ENCODE measurements around the gene XRCC3. TPM values are rescaled to one million over a fixed set of nuclear protein-coding genes. Genes with fewer than 3 reads are reported as not detected.

Gene XRCC3
- total and polyA plus RNA-seq, 2 experiments from 2014 or later = 20.4 to 72.9 TPM

DNA sequence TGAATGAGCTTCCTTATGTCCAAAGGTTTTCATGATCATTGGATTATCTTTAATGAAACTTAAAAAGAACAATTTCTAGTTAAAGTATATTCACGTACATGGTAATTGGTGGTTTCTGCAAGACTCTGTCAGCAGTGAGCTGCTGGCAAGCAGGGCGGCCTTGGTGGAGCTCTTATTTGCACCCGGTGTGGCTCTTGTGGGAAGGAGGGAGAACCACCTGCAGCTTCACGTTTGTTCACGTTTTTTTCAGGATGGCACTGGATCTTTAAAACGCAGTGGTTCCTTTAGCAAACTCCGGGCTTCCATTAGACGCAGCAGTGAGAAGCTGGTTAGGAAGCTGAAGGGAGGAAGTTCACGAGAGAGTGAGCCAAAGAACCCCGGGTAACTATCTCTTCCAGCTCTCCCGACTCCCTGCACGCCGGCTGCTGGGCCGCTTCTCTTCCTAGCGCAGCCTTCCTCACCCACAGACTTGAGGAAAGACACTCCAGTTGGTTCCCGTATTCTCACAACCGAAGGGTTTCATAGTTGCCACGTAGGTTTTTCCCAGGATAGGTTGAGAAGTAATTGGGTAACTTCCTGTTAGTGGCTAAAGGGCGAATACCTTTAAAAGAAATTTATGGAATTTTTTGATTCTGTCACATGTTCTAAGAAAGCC is 28.3 kb downstream of the XRCC3 start:
- H3K27ac ChIP-seq (ENCODE audit: low read depth) = no peak overlapping the region

More for the DNA sequence above, 28.3 kb downstream of the XRCC3 start:
- Histone ChIP-seq H3K79me2 (replicated peaks; ENCODE audit: insufficient read depth) (peaks cover 33% of the 10 kb centered on the region), H3K36me3 (ENCODE audit: insufficient read depth) (peaks cover 39% of the 10 kb centered on the region), H2AFZ (no peak overlapping the region), H3K27me3 (ENCODE audit: insufficient read depth) (no peaks in the 10 kb centered on the region), H3K4me3 (no peak overlapping the region), H3K4me1 (ENCODE audit: insufficient read depth) (no peaks in the 10 kb centered on the region), H4K20me1 (replicated peaks; ENCODE audit: insufficient read depth) (peaks cover 29% of the 10 kb centered on the region), H3K9me2 (ENCODE audit: insufficient read depth) (no peaks in the 10 kb centered on the region), H3K4me2 (no peak overlapping the region), H3F3A (replicated peaks; ENCODE audit: low read depth) (peaks cover 3% of the 10 kb centered on the region; the same call in 1 of the 2 replicates)
- no peak for ATAC-seq
- no peaks in the 10 kb centered on the region for H3K9me3 Mint-ChIP-seq
- H3K4me3 Mint-ChIP-seq = no peak overlapping the region
- peaks cover 46% of the 10 kb centered on the region for H3K36me3 Mint-ChIP-seq (ENCODE audit: low read depth)
- no peak overlapping the region for H3K27ac Mint-ChIP-seq
- no peak for DNase-seq (ENCODE audit: low spot score)
- peaks cover 3% of the 10 kb centered on the region; the same call in 2 of the 3 replicates for H3K4me1 Mint-ChIP-seq
- peaks cover 12% of the 10 kb centered on the region for H3K27me3 Mint-ChIP-seq (ENCODE audit: insufficient read depth, low read depth, poor library complexity)
- TF ChIP-seq, protein P1, sequence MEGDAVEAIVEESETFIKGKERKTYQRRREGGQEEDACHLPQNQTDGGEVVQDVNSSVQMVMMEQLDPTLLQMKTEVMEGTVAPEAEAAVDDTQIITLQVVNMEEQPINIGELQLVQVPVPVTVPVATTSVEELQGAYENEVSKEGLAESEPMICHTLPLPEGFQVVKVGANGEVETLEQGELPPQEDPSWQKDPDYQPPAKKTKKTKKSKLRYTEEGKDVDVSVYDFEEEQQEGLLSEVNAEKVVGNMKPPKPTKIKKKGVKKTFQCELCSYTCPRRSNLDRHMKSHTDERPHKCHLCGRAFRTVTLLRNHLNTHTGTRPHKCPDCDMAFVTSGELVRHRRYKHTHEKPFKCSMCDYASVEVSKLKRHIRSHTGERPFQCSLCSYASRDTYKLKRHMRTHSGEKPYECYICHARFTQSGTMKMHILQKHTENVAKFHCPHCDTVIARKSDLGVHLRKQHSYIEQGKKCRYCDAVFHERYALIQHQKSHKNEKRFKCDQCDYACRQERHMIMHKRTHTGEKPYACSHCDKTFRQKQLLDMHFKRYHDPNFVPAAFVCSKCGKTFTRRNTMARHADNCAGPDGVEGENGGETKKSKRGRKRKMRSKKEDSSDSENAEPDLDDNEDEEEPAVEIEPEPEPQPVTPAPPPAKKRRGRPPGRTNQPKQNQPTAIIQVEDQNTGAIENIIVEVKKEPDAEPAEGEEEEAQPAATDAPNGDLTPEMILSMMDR (conservative IDR thresholded peaks at IDR 0.05; ENCODE audit: low read depth in 2 of 2) = no peak
- TF ChIP-seq ZNF114 (CRISPR knock-in tag; IDR thresholded peaks at IDR 0.05) = no peak
- TF ChIP-seq NANOG (IDR thresholded peaks at IDR 0.05; ENCODE audit: borderline replicate concordance) = no peak
- TF ChIP-seq, protein P2, sequence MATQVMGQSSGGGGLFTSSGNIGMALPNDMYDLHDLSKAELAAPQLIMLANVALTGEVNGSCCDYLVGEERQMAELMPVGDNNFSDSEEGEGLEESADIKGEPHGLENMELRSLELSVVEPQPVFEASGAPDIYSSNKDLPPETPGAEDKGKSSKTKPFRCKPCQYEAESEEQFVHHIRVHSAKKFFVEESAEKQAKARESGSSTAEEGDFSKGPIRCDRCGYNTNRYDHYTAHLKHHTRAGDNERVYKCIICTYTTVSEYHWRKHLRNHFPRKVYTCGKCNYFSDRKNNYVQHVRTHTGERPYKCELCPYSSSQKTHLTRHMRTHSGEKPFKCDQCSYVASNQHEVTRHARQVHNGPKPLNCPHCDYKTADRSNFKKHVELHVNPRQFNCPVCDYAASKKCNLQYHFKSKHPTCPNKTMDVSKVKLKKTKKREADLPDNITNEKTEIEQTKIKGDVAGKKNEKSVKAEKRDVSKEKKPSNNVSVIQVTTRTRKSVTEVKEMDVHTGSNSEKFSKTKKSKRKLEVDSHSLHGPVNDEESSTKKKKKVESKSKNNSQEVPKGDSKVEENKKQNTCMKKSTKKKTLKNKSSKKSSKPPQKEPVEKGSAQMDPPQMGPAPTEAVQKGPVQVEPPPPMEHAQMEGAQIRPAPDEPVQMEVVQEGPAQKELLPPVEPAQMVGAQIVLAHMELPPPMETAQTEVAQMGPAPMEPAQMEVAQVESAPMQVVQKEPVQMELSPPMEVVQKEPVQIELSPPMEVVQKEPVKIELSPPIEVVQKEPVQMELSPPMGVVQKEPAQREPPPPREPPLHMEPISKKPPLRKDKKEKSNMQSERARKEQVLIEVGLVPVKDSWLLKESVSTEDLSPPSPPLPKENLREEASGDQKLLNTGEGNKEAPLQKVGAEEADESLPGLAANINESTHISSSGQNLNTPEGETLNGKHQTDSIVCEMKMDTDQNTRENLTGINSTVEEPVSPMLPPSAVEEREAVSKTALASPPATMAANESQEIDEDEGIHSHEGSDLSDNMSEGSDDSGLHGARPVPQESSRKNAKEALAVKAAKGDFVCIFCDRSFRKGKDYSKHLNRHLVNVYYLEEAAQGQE (IDR thresholded peaks at IDR 0.05; ENCODE audit: unreplicated experiment) = no peak
- TF ChIP-seq JUNB (IDR thresholded peaks at IDR 0.05; ENCODE audit: unreplicated experiment) = no peak
- TF ChIP-seq, protein P3, sequence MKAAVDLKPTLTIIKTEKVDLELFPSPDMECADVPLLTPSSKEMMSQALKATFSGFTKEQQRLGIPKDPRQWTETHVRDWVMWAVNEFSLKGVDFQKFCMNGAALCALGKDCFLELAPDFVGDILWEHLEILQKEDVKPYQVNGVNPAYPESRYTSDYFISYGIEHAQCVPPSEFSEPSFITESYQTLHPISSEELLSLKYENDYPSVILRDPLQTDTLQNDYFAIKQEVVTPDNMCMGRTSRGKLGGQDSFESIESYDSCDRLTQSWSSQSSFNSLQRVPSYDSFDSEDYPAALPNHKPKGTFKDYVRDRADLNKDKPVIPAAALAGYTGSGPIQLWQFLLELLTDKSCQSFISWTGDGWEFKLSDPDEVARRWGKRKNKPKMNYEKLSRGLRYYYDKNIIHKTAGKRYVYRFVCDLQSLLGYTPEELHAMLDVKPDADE (IDR thresholded peaks at IDR 0.05) = no peak
- no peak for TF ChIP-seq STAT1 (IDR thresholded peaks at IDR 0.05; ENCODE audit: unreplicated experiment)
- no peak for TF ChIP-seq EZH2 (IDR thresholded peaks at IDR 0.05; ENCODE audit: low read depth, unreplicated experiment)
- TF ChIP-seq, protein P4, sequence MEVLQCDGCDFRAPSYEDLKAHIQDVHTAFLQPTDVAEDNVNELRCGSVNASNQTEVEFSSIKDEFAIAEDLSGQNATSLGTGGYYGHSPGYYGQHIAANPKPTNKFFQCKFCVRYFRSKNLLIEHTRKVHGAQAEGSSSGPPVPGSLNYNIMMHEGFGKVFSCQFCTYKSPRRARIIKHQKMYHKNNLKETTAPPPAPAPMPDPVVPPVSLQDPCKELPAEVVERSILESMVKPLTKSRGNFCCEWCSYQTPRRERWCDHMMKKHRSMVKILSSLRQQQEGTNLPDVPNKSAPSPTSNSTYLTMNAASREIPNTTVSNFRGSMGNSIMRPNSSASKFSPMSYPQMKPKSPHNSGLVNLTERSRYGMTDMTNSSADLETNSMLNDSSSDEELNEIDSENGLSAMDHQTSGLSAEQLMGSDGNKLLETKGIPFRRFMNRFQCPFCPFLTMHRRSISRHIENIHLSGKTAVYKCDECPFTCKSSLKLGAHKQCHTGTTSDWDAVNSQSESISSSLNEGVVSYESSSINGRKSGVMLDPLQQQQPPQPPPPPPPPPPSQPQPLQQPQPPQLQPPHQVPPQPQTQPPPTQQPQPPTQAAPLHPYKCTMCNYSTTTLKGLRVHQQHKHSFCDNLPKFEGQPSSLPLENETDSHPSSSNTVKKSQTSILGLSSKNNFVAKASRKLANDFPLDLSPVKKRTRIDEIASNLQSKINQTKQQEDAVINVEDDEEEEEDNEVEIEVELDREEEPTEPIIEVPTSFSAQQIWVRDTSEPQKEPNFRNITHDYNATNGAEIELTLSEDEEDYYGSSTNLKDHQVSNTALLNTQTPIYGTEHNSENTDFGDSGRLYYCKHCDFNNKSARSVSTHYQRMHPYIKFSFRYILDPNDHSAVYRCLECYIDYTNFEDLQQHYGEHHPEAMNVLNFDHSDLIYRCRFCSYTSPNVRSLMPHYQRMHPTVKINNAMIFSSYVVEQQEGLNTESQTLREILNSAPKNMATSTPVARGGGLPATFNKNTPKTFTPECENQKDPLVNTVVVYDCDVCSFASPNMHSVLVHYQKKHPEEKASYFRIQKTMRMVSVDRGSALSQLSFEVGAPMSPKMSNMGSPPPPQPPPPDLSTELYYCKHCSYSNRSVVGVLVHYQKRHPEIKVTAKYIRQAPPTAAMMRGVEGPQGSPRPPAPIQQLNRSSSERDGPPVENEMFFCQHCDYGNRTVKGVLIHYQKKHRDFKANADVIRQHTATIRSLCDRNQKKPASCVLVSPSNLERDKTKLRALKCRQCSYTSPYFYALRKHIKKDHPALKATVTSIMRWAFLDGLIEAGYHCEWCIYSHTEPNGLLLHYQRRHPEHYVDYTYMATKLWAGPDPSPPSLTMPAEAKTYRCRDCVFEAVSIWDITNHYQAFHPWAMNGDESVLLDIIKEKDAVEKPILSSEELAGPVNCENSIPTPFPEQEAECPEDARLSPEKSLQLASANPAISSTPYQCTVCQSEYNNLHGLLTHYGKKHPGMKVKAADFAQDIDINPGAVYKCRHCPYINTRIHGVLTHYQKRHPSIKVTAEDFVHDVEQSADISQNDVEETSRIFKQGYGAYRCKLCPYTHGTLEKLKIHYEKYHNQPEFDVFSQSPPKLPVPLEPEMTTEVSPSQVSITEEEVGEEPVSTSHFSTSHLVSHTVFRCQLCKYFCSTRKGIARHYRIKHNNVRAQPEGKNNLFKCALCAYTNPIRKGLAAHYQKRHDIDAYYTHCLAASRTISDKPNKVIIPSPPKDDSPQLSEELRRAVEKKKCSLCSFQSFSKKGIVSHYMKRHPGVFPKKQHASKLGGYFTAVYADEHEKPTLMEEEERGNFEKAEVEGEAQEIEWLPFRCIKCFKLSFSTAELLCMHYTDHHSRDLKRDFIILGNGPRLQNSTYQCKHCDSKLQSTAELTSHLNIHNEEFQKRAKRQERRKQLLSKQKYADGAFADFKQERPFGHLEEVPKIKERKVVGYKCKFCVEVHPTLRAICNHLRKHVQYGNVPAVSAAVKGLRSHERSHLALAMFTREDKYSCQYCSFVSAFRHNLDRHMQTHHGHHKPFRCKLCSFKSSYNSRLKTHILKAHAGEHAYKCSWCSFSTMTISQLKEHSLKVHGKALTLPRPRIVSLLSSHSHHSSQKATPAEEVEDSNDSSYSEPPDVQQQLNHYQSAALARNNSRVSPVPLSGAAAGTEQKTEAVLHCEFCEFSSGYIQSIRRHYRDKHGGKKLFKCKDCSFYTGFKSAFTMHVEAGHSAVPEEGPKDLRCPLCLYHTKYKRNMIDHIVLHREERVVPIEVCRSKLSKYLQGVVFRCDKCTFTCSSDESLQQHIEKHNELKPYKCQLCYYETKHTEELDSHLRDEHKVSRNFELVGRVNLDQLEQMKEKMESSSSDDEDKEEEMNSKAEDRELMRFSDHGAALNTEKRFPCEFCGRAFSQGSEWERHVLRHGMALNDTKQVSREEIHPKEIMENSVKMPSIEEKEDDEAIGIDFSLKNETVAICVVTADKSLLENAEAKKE (CRISPR knock-in tag; IDR thresholded peaks at IDR 0.05) = no peak
- TF ChIP-seq ZNF331 (CRISPR knock-in tag; IDR thresholded peaks at IDR 0.05; ENCODE audit: low read depth) = no peak
- TF ChIP-seq CREB1 (CRISPR knock-in tag; IDR thresholded peaks at IDR 0.05; ENCODE audit: low read depth) = no peak
- TF ChIP-seq EZH2phosphoT487 (IDR thresholded peaks at IDR 0.05; ENCODE audit: unreplicated experiment) = no peak
- TF ChIP-seq POLR2AphosphoS5 (IDR thresholded peaks at IDR 0.05; ENCODE audit: low read depth) = no peak

Measured in GM23338 (cell line).